DMS153 treated with DMSO at 0.1 percent for 48 hours (cell line): ENCODE data around the gene PPP2R5D.

ENCODE experiments used
- DNase-seq: peaks from one replicate; lab custom pipeline; 2025; ENCODE audit not compliant: unreplicated experiment; lab: John Stamatoyannopoulos, UW

Gene PPP2R5D

GRCh38 chr6:42963179-42963854 is 21.1 kb upstream of the PPP2R5D start:
- no peak for DNase-seq

GRCh38 chr6:42963855-42964605 is 20.3 kb upstream of the PPP2R5D start:
- DNase-seq, result peak; percentile 4

GRCh38 chr6:42966571-42966970 is 17.8 kb upstream of the PPP2R5D start:
- DNase-seq, result no peak

- no peak for DNase-seq
Measured at GRCh38 chr6:42967228-42967627, 17.1 kb upstream of the PPP2R5D start.

- DNase-seq, result no peak
Measured at GRCh38 chr6:42968126-42968701, 16.2 kb upstream of the PPP2R5D start.

- no peak for DNase-seq
Measured at GRCh38 chr6:42968783-42969182, 15.6 kb upstream of the PPP2R5D start.

GRCh38 chr6:42969431-42969830 is 14.9 kb upstream of the PPP2R5D start:
- DNase-seq, result no peak

- no peak for DNase-seq
Measured at GRCh38 chr6:42969934-42970333, 14.4 kb upstream of the PPP2R5D start.

GRCh38 chr6:42970871-42971612 is 13.3 kb upstream of the PPP2R5D start:
- no peak for DNase-seq

- no peak for DNase-seq
Measured at GRCh38 chr6:42971746-42972327, 12.5 kb upstream of the PPP2R5D start.

GRCh38 chr6:42973926-42974325 is 10.4 kb upstream of the PPP2R5D start:
- no peak for DNase-seq

GRCh38 chr6:42974919-42975505 is 9.4 kb upstream of the PPP2R5D start:
- no peak for DNase-seq

GRCh38 chr6:42978487-42978838 is 5.9 kb upstream of the PPP2R5D start:
- no peak for DNase-seq

- peak; percentile 56 for DNase-seq
Measured at GRCh38 chr6:42978839-42979522, 5.4 kb upstream of the PPP2R5D start, which contains the start of gene PEX6. Gene PEX6 (minus strand): TSS chr6:42979181. CDS start chr6:42979150, 31 bp downstream.

- DNase-seq, result no peak
Measured at GRCh38 chr6:42979523-42980177, 4.7 kb upstream of the PPP2R5D start.

- no peak for DNase-seq
Measured at GRCh38 chr6:42981836-42982235, 2.5 kb upstream of the PPP2R5D start.

- no peak for DNase-seq
Measured at GRCh38 chr6:42984924-42985475, 630 bp downstream of the PPP2R5D start.

GRCh38 chr6:42987533-42988451 is 3.4 kb downstream of the PPP2R5D start:
- no peak for DNase-seq
